Measurements from ENCODE around the gene TMEM135.

Gene TMEM135

GRCh38 chr11:87039371-87039770, 1.6 kb downstream of the TMEM135 start:
- Histone ChIP-seq H3K9me3 (ENCODE audit: control insufficient read depth, insufficient read depth, low read length) (no peaks in the 10 kb centered on the region), H3K9ac (ENCODE audit: low read depth, low read length) (no peak overlapping the region), H3K27me3 (ENCODE audit: control insufficient read depth, insufficient read depth, low read length) (no peaks in the 10 kb centered on the region), H3K27ac (ENCODE audit: low read depth, low read length) (no peak overlapping the region), H3K36me3 (ENCODE audit: control insufficient read depth, insufficient read depth, low read length) (no peaks in the 10 kb centered on the region; the same call in 1 of the 2 replicates), H3K4me1 (ENCODE audit: control insufficient read depth, insufficient read depth, low read length) (peaks cover 33% of the 10 kb centered on the region), H3K4me3 (ENCODE audit: low read depth, low read length) (peak overlapping the region; percentile 88)

- Histone ChIP-seq H3K27ac (ENCODE audit: low read depth, low read length) (no peak overlapping the region), H3K4me3 (ENCODE audit: low read depth, low read length) (no peak overlapping the region), H3K36me3 (ENCODE audit: control insufficient read depth, insufficient read depth, low read length) (no peaks in the 10 kb centered on the region; the same call in 1 of the 2 replicates), H3K4me1 (ENCODE audit: control insufficient read depth, insufficient read depth, low read length) (peaks cover 22% of the 10 kb centered on the region), H3K27me3 (ENCODE audit: control insufficient read depth, insufficient read depth, low read length) (no peaks in the 10 kb centered on the region), H3K9me3 (ENCODE audit: control insufficient read depth, insufficient read depth, low read length) (no peaks in the 10 kb centered on the region), H3K9ac (ENCODE audit: low read depth, low read length) (no peak overlapping the region)
These were observed 6.2 kb downstream of the TMEM135 start for GRCh38 chr11:87043894-87044293.

GRCh38 chr11:87046824-87047223, 9.1 kb downstream of the TMEM135 start:
- Histone ChIP-seq H3K4me1 (ENCODE audit: control insufficient read depth, insufficient read depth, low read length) (peaks cover 5% of the 10 kb centered on the region; the same call in 1 of the 2 replicates), H3K4me3 (ENCODE audit: low read depth, low read length) (no peak overlapping the region), H3K9ac (ENCODE audit: low read depth, low read length) (no peak overlapping the region), H3K27me3 (ENCODE audit: control insufficient read depth, insufficient read depth, low read length) (no peaks in the 10 kb centered on the region), H3K27ac (ENCODE audit: low read depth, low read length) (no peak overlapping the region), H3K36me3 (ENCODE audit: control insufficient read depth, insufficient read depth, low read length) (no peaks in the 10 kb centered on the region), H3K9me3 (ENCODE audit: control insufficient read depth, insufficient read depth, low read length) (no peaks in the 10 kb centered on the region)

- H3K36me3 ChIP-seq (ENCODE audit: control insufficient read depth, insufficient read depth, low read length) = no peaks in the 10 kb centered on the region
- no peaks in the 10 kb centered on the region; the same call in 1 of the 2 replicates for H3K4me1 ChIP-seq (ENCODE audit: control insufficient read depth, insufficient read depth, low read length)
These were observed 18.4 kb downstream of the TMEM135 start for GRCh38 chr11:87056091-87056490.

GRCh38 chr11:87057749-87058148, 20.0 kb downstream of the TMEM135 start:
- no peaks in the 10 kb centered on the region; the same call in 1 of the 2 replicates for H3K4me1 ChIP-seq (ENCODE audit: control insufficient read depth, insufficient read depth, low read length)
- H3K27me3 ChIP-seq (ENCODE audit: control insufficient read depth, insufficient read depth, low read length) = no peaks in the 10 kb centered on the region
- no peak overlapping the region for H3K4me3 ChIP-seq (ENCODE audit: low read depth, low read length)
- H3K36me3 ChIP-seq (ENCODE audit: control insufficient read depth, insufficient read depth, low read length) = no peaks in the 10 kb centered on the region
- no peaks in the 10 kb centered on the region for H3K9me3 ChIP-seq (ENCODE audit: control insufficient read depth, insufficient read depth, low read length)
- no peak overlapping the region for H3K9ac ChIP-seq (ENCODE audit: low read depth, low read length)
- H3K27ac ChIP-seq (ENCODE audit: low read depth, low read length) = no peak overlapping the region

More at GRCh38 chr11:87056091-87056490, 18.4 kb downstream of the TMEM135 start:
- Histone ChIP-seq H3K27ac (ENCODE audit: low read depth, low read length) (no peak overlapping the region), H3K9me3 (ENCODE audit: control insufficient read depth, insufficient read depth, low read length) (no peaks in the 10 kb centered on the region), H3K4me3 (ENCODE audit: low read depth, low read length) (no peak overlapping the region), H3K9ac (ENCODE audit: low read depth, low read length) (no peak overlapping the region), H3K27me3 (ENCODE audit: control insufficient read depth, insufficient read depth, low read length) (no peaks in the 10 kb centered on the region)

GRCh38 chr11:87059596-87060390, 22.1 kb downstream of the TMEM135 start:
- H3K9me3 ChIP-seq (ENCODE audit: control insufficient read depth, insufficient read depth, low read length) = no peaks in the 10 kb centered on the region
- no peak overlapping the region for H3K27ac ChIP-seq (ENCODE audit: low read depth, low read length)
- no peak overlapping the region for H3K9ac ChIP-seq (ENCODE audit: low read depth, low read length)
- no peaks in the 10 kb centered on the region for H3K27me3 ChIP-seq (ENCODE audit: control insufficient read depth, insufficient read depth, low read length)
- no peaks in the 10 kb centered on the region; the same call in 1 of the 2 replicates for H3K4me1 ChIP-seq (ENCODE audit: control insufficient read depth, insufficient read depth, low read length)
- H3K36me3 ChIP-seq (ENCODE audit: control insufficient read depth, insufficient read depth, low read length) = no peaks in the 10 kb centered on the region
- no peak overlapping the region for H3K4me3 ChIP-seq (ENCODE audit: low read depth, low read length)

DNA sequence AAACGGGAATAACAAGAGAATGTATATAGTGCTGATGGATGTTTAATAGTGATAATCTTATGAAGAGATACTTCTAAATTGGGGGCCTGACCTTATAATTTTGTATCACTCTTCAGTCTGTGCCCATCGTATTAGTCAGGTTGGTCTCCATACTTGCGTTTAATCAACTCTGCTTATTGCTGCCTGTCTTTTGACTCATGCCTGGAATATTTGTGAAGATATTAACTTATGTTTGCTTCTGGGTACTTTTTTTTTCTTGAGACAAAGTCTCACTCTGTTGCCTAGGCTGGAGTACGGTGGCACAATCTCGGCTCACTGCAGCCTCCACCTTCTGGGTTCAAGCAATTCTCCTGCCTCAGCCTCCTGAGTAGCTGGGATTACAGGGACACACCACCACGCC, 24.0 kb downstream of the TMEM135 start:
- Histone ChIP-seq H3K4me1 (ENCODE audit: control insufficient read depth, insufficient read depth, low read length) (no peaks in the 10 kb centered on the region; the same call in 1 of the 2 replicates), H3K9ac (ENCODE audit: low read depth, low read length) (no peak overlapping the region), H3K9me3 (ENCODE audit: control insufficient read depth, insufficient read depth, low read length) (no peaks in the 10 kb centered on the region), H3K27me3 (ENCODE audit: control insufficient read depth, insufficient read depth, low read length) (no peaks in the 10 kb centered on the region), H3K36me3 (ENCODE audit: control insufficient read depth, insufficient read depth, low read length) (no peaks in the 10 kb centered on the region), H3K27ac (ENCODE audit: low read depth, low read length) (no peak overlapping the region), H3K4me3 (ENCODE audit: low read depth, low read length) (no peak overlapping the region)

DNA sequence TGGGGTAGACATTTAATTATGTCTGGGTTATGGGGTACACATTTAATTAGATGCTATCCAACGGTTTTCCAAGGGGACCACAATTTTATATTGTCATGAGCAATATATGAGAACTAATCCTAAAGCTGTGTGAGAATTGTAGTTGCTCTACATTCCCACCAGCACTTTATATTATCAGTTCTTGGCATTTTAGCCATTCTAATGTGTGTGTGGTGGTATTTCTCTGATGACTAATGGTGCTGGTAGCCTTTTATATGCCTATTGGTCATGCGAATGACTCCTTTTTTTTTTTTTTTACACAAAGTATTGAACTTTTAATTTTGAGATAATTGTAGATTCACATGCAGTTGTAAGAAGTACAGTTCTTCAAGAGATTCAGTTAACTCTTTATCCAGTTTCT, 26.2 kb downstream of the TMEM135 start:
- no peaks in the 10 kb centered on the region for H3K9me3 ChIP-seq (ENCODE audit: control insufficient read depth, insufficient read depth, low read length)

DNA sequence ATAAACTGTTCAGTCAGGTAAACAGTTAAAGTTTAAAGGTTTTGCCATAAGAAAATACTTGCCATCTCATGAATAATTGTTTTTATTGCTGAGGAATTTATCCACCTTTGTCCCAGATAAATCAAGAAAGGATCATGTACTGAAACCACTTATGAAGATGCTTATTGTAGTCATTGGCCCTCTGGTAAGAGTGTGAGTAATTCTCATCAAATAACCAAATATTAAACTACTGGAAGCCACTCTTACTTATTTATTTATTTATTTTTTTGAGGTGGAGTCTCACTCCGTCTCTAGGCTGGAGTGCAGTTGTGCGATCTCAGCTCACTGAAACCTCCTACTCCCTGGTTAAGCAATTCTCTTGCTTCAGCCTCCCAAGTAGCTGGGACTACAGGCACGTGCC, 35.1 kb downstream of the TMEM135 start:
- no peaks in the 10 kb centered on the region for H3K4me1 ChIP-seq (ENCODE audit: control insufficient read depth, insufficient read depth, low read length)
- H3K27me3 ChIP-seq (ENCODE audit: control insufficient read depth, insufficient read depth, low read length) = no peaks in the 10 kb centered on the region
- H3K36me3 ChIP-seq (ENCODE audit: control insufficient read depth, insufficient read depth, low read length) = peaks cover 19% of the 10 kb centered on the region
- H3K9me3 ChIP-seq (ENCODE audit: control insufficient read depth, insufficient read depth, low read length) = no peaks in the 10 kb centered on the region
- H3K9ac ChIP-seq (ENCODE audit: low read depth, low read length) = no peak overlapping the region
- H3K27ac ChIP-seq (ENCODE audit: low read depth, low read length) = no peak overlapping the region
- H3K4me3 ChIP-seq (ENCODE audit: low read depth, low read length) = no peak overlapping the region

More for the DNA sequence above, 26.2 kb downstream of the TMEM135 start:
- H3K27me3 ChIP-seq (ENCODE audit: control insufficient read depth, insufficient read depth, low read length) = no peaks in the 10 kb centered on the region
- H3K9ac ChIP-seq (ENCODE audit: low read depth, low read length) = no peak overlapping the region
- H3K4me3 ChIP-seq (ENCODE audit: low read depth, low read length) = no peak overlapping the region
- H3K27ac ChIP-seq (ENCODE audit: low read depth, low read length) = no peak overlapping the region
- no peaks in the 10 kb centered on the region for H3K4me1 ChIP-seq (ENCODE audit: control insufficient read depth, insufficient read depth, low read length)
- no peaks in the 10 kb centered on the region for H3K36me3 ChIP-seq (ENCODE audit: control insufficient read depth, insufficient read depth, low read length)

GRCh38 chr11:87076260-87076783, 38.6 kb downstream of the TMEM135 start:
- Histone ChIP-seq H3K4me1 (ENCODE audit: control insufficient read depth, insufficient read depth, low read length) (peaks cover 2% of the 10 kb centered on the region; the same call in 1 of the 2 replicates), H3K4me3 (ENCODE audit: low read depth, low read length) (no peak overlapping the region), H3K27ac (ENCODE audit: low read depth, low read length) (no peak overlapping the region), H3K36me3 (ENCODE audit: control insufficient read depth, insufficient read depth, low read length) (peaks cover 19% of the 10 kb centered on the region), H3K9me3 (ENCODE audit: control insufficient read depth, insufficient read depth, low read length) (no peaks in the 10 kb centered on the region), H3K27me3 (ENCODE audit: control insufficient read depth, insufficient read depth, low read length) (peaks cover 6% of the 10 kb centered on the region), H3K9ac (ENCODE audit: low read depth, low read length) (no peak overlapping the region)

DNA sequence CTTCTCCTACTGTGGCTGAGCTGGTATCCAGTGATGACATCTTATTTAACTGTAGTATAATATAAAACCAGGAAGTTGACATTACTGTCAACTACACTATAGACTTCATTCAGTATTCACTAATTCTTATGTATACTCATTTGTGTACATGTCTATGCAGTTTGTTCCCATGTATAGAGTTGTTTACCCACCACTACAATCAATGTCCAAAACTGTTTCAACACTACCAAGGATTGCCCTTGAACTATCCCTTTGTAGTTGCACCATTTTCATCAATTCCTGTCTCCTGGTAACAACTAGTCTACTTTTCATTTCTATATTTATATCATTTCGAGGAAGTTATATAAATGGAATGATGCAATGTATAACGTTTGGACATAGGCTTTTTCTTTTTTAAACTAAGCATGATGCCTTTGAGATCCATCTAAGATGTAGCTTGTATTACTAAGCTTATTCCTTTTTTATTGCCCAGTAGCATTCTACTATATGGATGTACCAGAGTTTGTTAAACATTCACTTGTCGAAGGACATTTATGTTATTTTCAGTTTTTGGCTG, 39.2 kb downstream of the TMEM135 start:
- Histone ChIP-seq H3K27ac (ENCODE audit: low read depth, low read length) (no peak overlapping the region), H3K9ac (ENCODE audit: low read depth, low read length) (no peak overlapping the region), H3K9me3 (ENCODE audit: control insufficient read depth, insufficient read depth, low read length) (no peaks in the 10 kb centered on the region), H3K36me3 (ENCODE audit: control insufficient read depth, insufficient read depth, low read length) (peaks cover 19% of the 10 kb centered on the region), H3K4me1 (ENCODE audit: control insufficient read depth, insufficient read depth, low read length) (peaks cover 8% of the 10 kb centered on the region), H3K4me3 (ENCODE audit: low read depth, low read length) (no peak overlapping the region), H3K27me3 (ENCODE audit: control insufficient read depth, insufficient read depth, low read length) (peaks cover 12% of the 10 kb centered on the region)
